GM12801 (cell line): ENCODE data around the gene NF2.

ENCODE experiments used
- CTCF ChIP-seq: IDR thresholded peaks from one replicate; pipeline ENCODE4 v1.5.1; 2011; ENCODE audit warnings: control low read depth; ENCODE audit not compliant: insufficient read length; ENCODE audit errors: extremely low read depth

Gene NF2

GRCh38 chr22:29733362-29734201 lies 130.1 kb downstream of the NF2 start:
- no peak for TF ChIP-seq CTCF

GRCh38 chr22:29734406-29734805 lies 131.0 kb downstream of the NF2 start:
- no peak for TF ChIP-seq CTCF

- no peak for TF ChIP-seq CTCF
Measured at GRCh38 chr22:29734838-29735237, 131.4 kb downstream of the NF2 start.

- no peak for TF ChIP-seq CTCF
Measured at GRCh38 chr22:29735416-29735815, 132.0 kb downstream of the NF2 start.

GRCh38 chr22:29737251-29738117 lies 134.1 kb downstream of the NF2 start:
- TF ChIP-seq CTCF = no peak

- TF ChIP-seq CTCF = no peak
Measured at GRCh38 chr22:29738118-29738815, 134.8 kb downstream of the NF2 start.

- no peak for TF ChIP-seq CTCF
Measured at GRCh38 chr22:29739346-29739875, 136.0 kb downstream of the NF2 start.
